ENCODE measurements around the gene IL17RE. TPM values are rescaled to one million over a fixed set of nuclear protein-coding genes. Genes with fewer than 3 reads are reported as not detected.

The IL17RE gene
- total and polyA plus RNA-seq, 9 of the 15 experiments (the other 6 are each of a cell fraction or from before 2014, with no cell fraction given) = 0.32 to 1.9 (median 0.51) TPM; not detected in 4

DNA sequence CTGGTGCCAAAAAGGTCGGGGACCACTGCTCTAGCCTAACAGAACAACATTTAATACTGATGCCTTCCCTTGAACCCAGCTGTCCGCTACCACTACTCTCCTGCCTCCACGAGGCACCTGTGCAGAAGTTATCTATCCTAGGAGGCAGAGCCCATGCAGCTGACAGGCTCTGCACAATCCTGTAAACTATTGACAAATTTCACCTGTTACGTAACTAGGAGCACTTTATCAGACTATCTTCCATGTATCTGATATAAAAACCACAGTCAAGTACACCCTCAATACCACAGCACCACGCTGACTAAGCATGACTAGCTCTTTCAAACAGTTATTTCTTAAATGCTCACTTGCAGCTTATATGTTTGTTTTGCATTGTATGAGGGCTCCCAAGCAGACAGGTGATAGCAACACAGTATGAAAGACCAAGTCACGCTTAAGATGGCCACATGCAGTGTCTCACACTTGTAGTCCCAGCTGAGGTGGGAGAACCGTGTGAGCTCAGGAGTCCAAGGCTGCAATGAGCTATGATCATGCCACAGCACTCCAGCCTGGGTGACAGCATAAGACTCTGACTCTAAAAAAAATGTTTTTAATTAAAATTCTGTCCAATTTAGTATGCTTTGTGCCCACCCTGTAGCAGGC is 9.8 kb downstream of the IL17RE start (continued):
- no peak for TF ChIP-seq TEAD1 (CRISPR knock-in tag; IDR thresholded peaks at IDR 0.05)
- TF ChIP-seq, protein P1, sequence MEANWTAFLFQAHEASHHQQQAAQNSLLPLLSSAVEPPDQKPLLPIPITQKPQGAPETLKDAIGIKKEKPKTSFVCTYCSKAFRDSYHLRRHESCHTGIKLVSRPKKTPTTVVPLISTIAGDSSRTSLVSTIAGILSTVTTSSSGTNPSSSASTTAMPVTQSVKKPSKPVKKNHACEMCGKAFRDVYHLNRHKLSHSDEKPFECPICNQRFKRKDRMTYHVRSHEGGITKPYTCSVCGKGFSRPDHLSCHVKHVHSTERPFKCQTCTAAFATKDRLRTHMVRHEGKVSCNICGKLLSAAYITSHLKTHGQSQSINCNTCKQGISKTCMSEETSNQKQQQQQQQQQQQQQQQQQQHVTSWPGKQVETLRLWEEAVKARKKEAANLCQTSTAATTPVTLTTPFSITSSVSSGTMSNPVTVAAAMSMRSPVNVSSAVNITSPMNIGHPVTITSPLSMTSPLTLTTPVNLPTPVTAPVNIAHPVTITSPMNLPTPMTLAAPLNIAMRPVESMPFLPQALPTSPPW (CRISPR knock-in tag; IDR thresholded peaks at IDR 0.05) = peak; percentile 15; the same call in 1 of the 2 replicates
- TF ChIP-seq PPARD (CRISPR knock-in tag; IDR thresholded peaks at IDR 0.05) = no peak
- TF ChIP-seq, protein P2, sequence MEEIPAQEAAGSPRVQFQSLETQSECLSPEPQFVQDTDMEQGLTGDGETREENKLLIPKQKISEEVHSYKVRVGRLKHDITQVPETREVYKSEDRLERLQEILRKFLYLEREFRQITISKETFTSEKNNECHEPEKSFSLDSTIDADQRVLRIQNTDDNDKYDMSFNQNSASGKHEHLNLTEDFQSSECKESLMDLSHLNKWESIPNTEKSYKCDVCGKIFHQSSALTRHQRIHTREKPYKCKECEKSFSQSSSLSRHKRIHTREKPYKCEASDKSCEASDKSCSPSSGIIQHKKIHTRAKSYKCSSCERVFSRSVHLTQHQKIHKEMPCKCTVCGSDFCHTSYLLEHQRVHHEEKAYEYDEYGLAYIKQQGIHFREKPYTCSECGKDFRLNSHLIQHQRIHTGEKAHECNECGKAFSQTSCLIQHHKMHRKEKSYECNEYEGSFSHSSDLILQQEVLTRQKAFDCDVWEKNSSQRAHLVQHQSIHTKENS (CRISPR knock-in tag; IDR thresholded peaks at IDR 0.05) = no peak
- peak; percentile 90 for TF ChIP-seq MAFF (IDR thresholded peaks at IDR 0.05; ENCODE audit: low read length)
- 0 out of 2 replicates have a peak, but pooled peaks have one; percentile 31 for TF ChIP-seq GABPA (tag; conservative IDR thresholded peaks at IDR 0.05; ENCODE audit: low read depth)
- TF ChIP-seq, protein P3, sequence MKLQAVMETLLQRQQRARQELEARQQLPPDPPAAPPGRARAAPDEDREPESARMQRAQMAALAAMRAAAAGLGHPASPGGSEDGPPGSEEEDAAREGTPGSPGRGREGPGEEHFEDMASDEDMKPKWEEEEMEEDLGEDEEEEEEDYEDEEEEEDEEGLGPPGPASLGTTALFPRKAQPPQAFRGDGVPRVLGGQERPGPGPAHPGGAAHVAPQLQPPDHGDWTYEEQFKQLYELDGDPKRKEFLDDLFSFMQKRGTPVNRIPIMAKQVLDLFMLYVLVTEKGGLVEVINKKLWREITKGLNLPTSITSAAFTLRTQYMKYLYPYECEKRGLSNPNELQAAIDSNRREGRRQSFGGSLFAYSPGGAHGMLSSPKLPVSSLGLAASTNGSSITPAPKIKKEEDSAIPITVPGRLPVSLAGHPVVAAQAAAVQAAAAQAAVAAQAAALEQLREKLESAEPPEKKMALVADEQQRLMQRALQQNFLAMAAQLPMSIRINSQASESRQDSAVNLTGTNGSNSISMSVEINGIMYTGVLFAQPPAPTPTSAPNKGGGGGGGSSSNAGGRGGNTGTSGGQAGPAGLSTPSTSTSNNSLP (IDR thresholded peaks at IDR 0.05; ENCODE audit: borderline replicate concordance, low read depth, low read length) = peak; percentile 85; the same call in 1 of the 2 replicates
- TF ChIP-seq NONO (IDR thresholded peaks at IDR 0.05; ENCODE audit: low read depth in 2 of 2, low read length in 1 of 2) = 0 out of 4 replicates have a peak, but pooled peaks of 1 of the 2 experiments have one; percentile 4
- no peak for TF ChIP-seq RAD21 (CRISPR knock-in tag; conservative IDR thresholded peaks at IDR 0.05 in 1 of 2, IDR thresholded peaks at IDR 0.05 in 1 of 2)
- peak; percentile 41; the same call in 1 of the 2 replicates for TF ChIP-seq RB1 (IDR thresholded peaks at IDR 0.05; ENCODE audit: low read depth)
- TF ChIP-seq ESRRA (IDR thresholded peaks at IDR 0.05; ENCODE audit: borderline replicate concordance, low read depth) = peak; percentile 86; the same call in 1 of the 2 replicates
- TF ChIP-seq, protein P4, sequence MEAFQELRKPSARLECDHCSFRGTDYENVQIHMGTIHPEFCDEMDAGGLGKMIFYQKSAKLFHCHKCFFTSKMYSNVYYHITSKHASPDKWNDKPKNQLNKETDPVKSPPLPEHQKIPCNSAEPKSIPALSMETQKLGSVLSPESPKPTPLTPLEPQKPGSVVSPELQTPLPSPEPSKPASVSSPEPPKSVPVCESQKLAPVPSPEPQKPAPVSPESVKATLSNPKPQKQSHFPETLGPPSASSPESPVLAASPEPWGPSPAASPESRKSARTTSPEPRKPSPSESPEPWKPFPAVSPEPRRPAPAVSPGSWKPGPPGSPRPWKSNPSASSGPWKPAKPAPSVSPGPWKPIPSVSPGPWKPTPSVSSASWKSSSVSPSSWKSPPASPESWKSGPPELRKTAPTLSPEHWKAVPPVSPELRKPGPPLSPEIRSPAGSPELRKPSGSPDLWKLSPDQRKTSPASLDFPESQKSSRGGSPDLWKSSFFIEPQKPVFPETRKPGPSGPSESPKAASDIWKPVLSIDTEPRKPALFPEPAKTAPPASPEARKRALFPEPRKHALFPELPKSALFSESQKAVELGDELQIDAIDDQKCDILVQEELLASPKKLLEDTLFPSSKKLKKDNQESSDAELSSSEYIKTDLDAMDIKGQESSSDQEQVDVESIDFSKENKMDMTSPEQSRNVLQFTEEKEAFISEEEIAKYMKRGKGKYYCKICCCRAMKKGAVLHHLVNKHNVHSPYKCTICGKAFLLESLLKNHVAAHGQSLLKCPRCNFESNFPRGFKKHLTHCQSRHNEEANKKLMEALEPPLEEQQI (IDR thresholded peaks at IDR 0.05) = 0 out of 2 replicates have a peak, but pooled peaks have one; percentile 16
- TF ChIP-seq CBX1 (IDR thresholded peaks at IDR 0.05; ENCODE audit: low read depth) = no peak
- peak; percentile 77 for TF ChIP-seq DPF2 (IDR thresholded peaks at IDR 0.05)

All from K562 (cell line).